Measurements from ENCODE around the gene UBE2V1. TPM values are rescaled to one million over a fixed set of nuclear protein-coding genes. Genes with fewer than 3 reads are reported as not detected.
A peak's percentile ranks its signal among the peaks of the same experiment; 100 is the strongest.
"Not testable (repeated sequence)": the region's sequence is repeated elsewhere in the genome, so short reads cannot be mapped to it uniquely, and the experiment has no call there.

UBE2V1 gene
- total RNA-seq, 2 experiments from 2014 or later, result 150 to 156 TPM

GRCh38 chr20:50098259-50098658 is 14.7 kb downstream of the UBE2V1 start:
- peaks cover 27% of the 10 kb centered on the region for H3K36me3 Mint-ChIP-seq
- H3K27ac Mint-ChIP-seq, result no peak overlapping the region
- no peaks in the 10 kb centered on the region for H3K9me3 Mint-ChIP-seq
- no peaks in the 10 kb centered on the region for H3K27me3 Mint-ChIP-seq
- peaks cover 39% of the 10 kb centered on the region for H3K4me1 Mint-ChIP-seq
- no peak for DNase-seq
- no peak overlapping the region for H3K4me3 Mint-ChIP-seq

GRCh38 chr20:50097843-50098242 is 15.1 kb downstream of the UBE2V1 start:
- Mint-ChIP-seq H3K36me3 (peaks cover 24% of the 10 kb centered on the region), H3K27me3 (no peaks in the 10 kb centered on the region)
- DNase-seq, result no peak

GRCh38 chr20:50096237-50096636 is 16.7 kb downstream of the UBE2V1 start:
- peaks cover 15% of the 10 kb centered on the region for H3K36me3 Mint-ChIP-seq

More at GRCh38 chr20:50097843-50098242, 15.1 kb downstream of the UBE2V1 start:
- Mint-ChIP-seq H3K9me3 (no peaks in the 10 kb centered on the region), H3K4me3 (no peak overlapping the region), H3K4me1 (peaks cover 35% of the 10 kb centered on the region), H3K27ac (no peak overlapping the region)

GRCh38 chr20:50095476-50096078 is 17.4 kb downstream of the UBE2V1 start:
- H3K9me3 Mint-ChIP-seq, result no peaks in the 10 kb centered on the region
- peaks cover 24% of the 10 kb centered on the region for H3K4me1 Mint-ChIP-seq
- DNase-seq, result no peak
- no peak overlapping the region for H3K4me3 Mint-ChIP-seq
- H3K27ac Mint-ChIP-seq, result no peak overlapping the region
- peaks cover 15% of the 10 kb centered on the region for H3K36me3 Mint-ChIP-seq
- no peaks in the 10 kb centered on the region for H3K27me3 Mint-ChIP-seq

More at GRCh38 chr20:50096237-50096636, 16.7 kb downstream of the UBE2V1 start:
- no peak for DNase-seq
- H3K4me3 Mint-ChIP-seq, result no peak overlapping the region
- H3K4me1 Mint-ChIP-seq, result peaks cover 24% of the 10 kb centered on the region
- H3K27ac Mint-ChIP-seq, result no peak overlapping the region
- H3K9me3 Mint-ChIP-seq, result no peaks in the 10 kb centered on the region
- H3K27me3 Mint-ChIP-seq, result no peaks in the 10 kb centered on the region

- no peak for DNase-seq
- Mint-ChIP-seq H3K27ac (no peak overlapping the region), H3K27me3 (no peaks in the 10 kb centered on the region), H3K4me1 (peaks cover 32% of the 10 kb centered on the region), H3K36me3 (peaks cover 9% of the 10 kb centered on the region), H3K9me3 (no peaks in the 10 kb centered on the region), H3K4me3 (no peak overlapping the region)
Observed at GRCh38 chr20:50094522-50094921, 18.4 kb downstream of the UBE2V1 start.

GRCh38 chr20:50093240-50093639 is 19.7 kb downstream of the UBE2V1 start:
- Mint-ChIP-seq H3K4me3 (no peak overlapping the region), H3K9me3 (no peaks in the 10 kb centered on the region), H3K36me3 (peaks cover 9% of the 10 kb centered on the region), H3K27ac (peak overlapping the region; percentile 2), H3K4me1 (peaks cover 34% of the 10 kb centered on the region), H3K27me3 (no peaks in the 10 kb centered on the region)
- DNase-seq, result no peak

GRCh38 chr20:50092436-50092835 is 20.5 kb downstream of the UBE2V1 start:
- peak overlapping the region; percentile 7 for H3K27ac Mint-ChIP-seq
- H3K36me3 Mint-ChIP-seq, result peaks cover 8% of the 10 kb centered on the region
- no peaks in the 10 kb centered on the region for H3K27me3 Mint-ChIP-seq
- no peak for DNase-seq
- H3K4me3 Mint-ChIP-seq, result no peak overlapping the region
- H3K4me1 Mint-ChIP-seq, result peaks cover 31% of the 10 kb centered on the region
- no peaks in the 10 kb centered on the region for H3K9me3 Mint-ChIP-seq

- H3K4me1 Mint-ChIP-seq, result peaks cover 44% of the 10 kb centered on the region
- peaks cover 9% of the 10 kb centered on the region for H3K36me3 Mint-ChIP-seq
- no peak for DNase-seq
- no peak overlapping the region for H3K4me3 Mint-ChIP-seq
- no peaks in the 10 kb centered on the region for H3K27me3 Mint-ChIP-seq
- no peaks in the 10 kb centered on the region for H3K9me3 Mint-ChIP-seq
- H3K27ac Mint-ChIP-seq, result peak overlapping the region; percentile 44
Observed at GRCh38 chr20:50089787-50090177, 23.2 kb downstream of the UBE2V1 start.

GRCh38 chr20:50089140-50089786 is 23.7 kb downstream of the UBE2V1 start:
- no peak for DNase-seq
- H3K9me3 Mint-ChIP-seq, result no peaks in the 10 kb centered on the region
- peak overlapping the region; percentile 50 for H3K27ac Mint-ChIP-seq
- H3K4me3 Mint-ChIP-seq, result no peak overlapping the region
- peaks cover 43% of the 10 kb centered on the region for H3K4me1 Mint-ChIP-seq
- peaks cover 9% of the 10 kb centered on the region for H3K36me3 Mint-ChIP-seq
- H3K27me3 Mint-ChIP-seq, result no peaks in the 10 kb centered on the region

- H3K9me3 Mint-ChIP-seq, result no peaks in the 10 kb centered on the region
- no peak overlapping the region for H3K27ac Mint-ChIP-seq
- no peak for DNase-seq
- peaks cover 7% of the 10 kb centered on the region for H3K36me3 Mint-ChIP-seq
- H3K4me3 Mint-ChIP-seq, result no peak overlapping the region
- peaks cover 40% of the 10 kb centered on the region for H3K4me1 Mint-ChIP-seq
- H3K27me3 Mint-ChIP-seq, result no peaks in the 10 kb centered on the region
Observed at GRCh38 chr20:50088022-50088421, 24.9 kb downstream of the UBE2V1 start.

GRCh38 chr20:50085481-50086365 is 27.2 kb downstream of the UBE2V1 start:
- Mint-ChIP-seq H3K4me3 (peak overlapping the region; percentile 57), H3K4me1 (peaks cover 38% of the 10 kb centered on the region), H3K9me3 (no peaks in the 10 kb centered on the region), H3K27ac (peak overlapping the region; percentile 75), H3K36me3 (peaks cover 12% of the 10 kb centered on the region), H3K27me3 (no peaks in the 10 kb centered on the region)
- DNase-seq, result peak; percentile 23

- Mint-ChIP-seq H3K27ac (no peak overlapping the region), H3K36me3 (peaks cover 12% of the 10 kb centered on the region), H3K27me3 (no peaks in the 10 kb centered on the region), H3K4me3 (no peak overlapping the region), H3K9me3 (no peaks in the 10 kb centered on the region), H3K4me1 (peaks cover 34% of the 10 kb centered on the region)
- no peak for DNase-seq
Observed at GRCh38 chr20:50085146-50085480, 27.8 kb downstream of the UBE2V1 start.

GRCh38 chr20:50083034-50083433 is 29.9 kb downstream of the UBE2V1 start:
- peaks cover 12% of the 10 kb centered on the region for H3K36me3 Mint-ChIP-seq
- H3K9me3 Mint-ChIP-seq, result no peaks in the 10 kb centered on the region
- no peak overlapping the region for H3K4me3 Mint-ChIP-seq
- no peak for DNase-seq
- H3K27ac Mint-ChIP-seq, result no peak overlapping the region
- H3K4me1 Mint-ChIP-seq, result peaks cover 19% of the 10 kb centered on the region
- no peaks in the 10 kb centered on the region for H3K27me3 Mint-ChIP-seq

- peaks cover 18% of the 10 kb centered on the region for H3K4me1 Mint-ChIP-seq
- H3K4me3 Mint-ChIP-seq, H3K27me3 Mint-ChIP-seq, H3K9me3 Mint-ChIP-seq, DNase-seq: not testable (repeated sequence)
- peak overlapping the region; percentile 34 for H3K27ac Mint-ChIP-seq
- H3K36me3 Mint-ChIP-seq, result peaks cover 12% of the 10 kb centered on the region
Observed at GRCh38 chr20:50082056-50082455, 30.9 kb downstream of the UBE2V1 start.

- no peak overlapping the region for H3K4me3 Mint-ChIP-seq
- H3K27ac Mint-ChIP-seq, result no peak overlapping the region
- H3K36me3 Mint-ChIP-seq, result peaks cover 5% of the 10 kb centered on the region
- no peaks in the 10 kb centered on the region for H3K27me3 Mint-ChIP-seq
- H3K4me1 Mint-ChIP-seq, result no peaks in the 10 kb centered on the region
- DNase-seq, result no peak
- H3K9me3 Mint-ChIP-seq, result no peaks in the 10 kb centered on the region
Observed at GRCh38 chr20:50077818-50078601, 34.9 kb downstream of the UBE2V1 start.
